T-helper 1 cell treated with Interleukin-12 subunit alpha and Interleukin-12 subunit beta and Interleukin-4 antibody, amounts not matched to agents 30 μg/mL and 1 μg/mL, for 36 hours (primary cell): Measurements from ENCODE around the gene DRAXIN.
"Not testable (repeated sequence)": the region's sequence is repeated elsewhere in the genome, so short reads cannot be mapped to it uniquely, and the experiment has no call there.

Source experiments
- H3K27ac Mint-ChIP-seq: one replicate; pipeline ENCODE4 v1.8.0; 2021; ENCODE audit warnings: mild to moderate bottlenecking, mixed read lengths
- H3K27me3 Mint-ChIP-seq: one replicate; pipeline ENCODE4 v1.8.0; 2021; ENCODE audit warnings: low read depth, mixed read lengths
- H3K36me3 Mint-ChIP-seq: one replicate; pipeline ENCODE4 v1.8.0; 2021; ENCODE audit warnings: low read depth, mixed read lengths
- H3K4me1 Mint-ChIP-seq: one replicate; pipeline ENCODE4 v1.8.0; 2021; ENCODE audit warnings: low read depth, mixed read lengths
- H3K4me3 Mint-ChIP-seq: one replicate; pipeline ENCODE4 v1.8.0; 2021; ENCODE audit warnings: mild to moderate bottlenecking, moderate library complexity, mixed read lengths
- H3K9me3 Mint-ChIP-seq: one replicate; pipeline ENCODE4 v1.8.0; 2021; ENCODE audit warnings: mixed read lengths

The DRAXIN gene

DNA sequence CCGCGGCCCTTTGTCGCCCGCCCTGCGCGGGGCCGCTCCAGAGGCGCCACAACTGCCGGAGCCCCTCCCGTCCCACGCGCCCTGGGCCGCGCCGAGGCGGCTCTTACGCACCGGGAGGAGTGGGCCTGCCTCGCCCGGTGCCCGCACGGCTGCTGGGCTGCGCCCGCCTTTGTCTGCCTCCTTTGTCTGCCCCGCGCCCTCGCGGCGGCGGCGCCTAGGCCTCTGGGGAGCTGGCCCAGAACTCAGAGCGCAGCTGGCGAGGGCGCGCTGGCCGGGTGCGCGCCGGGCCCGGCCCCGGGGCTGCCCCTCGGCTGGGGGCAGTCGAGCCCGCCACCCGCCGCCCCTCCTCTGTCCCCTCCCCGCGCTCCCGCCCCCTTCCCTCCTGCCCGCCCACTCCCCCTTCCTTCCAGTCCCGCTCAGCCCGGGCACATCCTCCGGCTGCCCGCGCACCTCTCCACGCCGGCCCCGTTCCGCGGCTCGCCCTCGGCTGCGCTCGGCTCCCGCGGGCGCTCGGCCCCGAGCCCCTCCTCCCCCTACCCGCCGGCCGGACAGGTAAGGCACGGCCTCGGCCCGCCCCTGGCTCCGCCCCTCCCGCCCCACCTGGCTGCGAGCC lies at the start of gene DRAXIN:
Gene DRAXIN (plus strand): TSS at position 409 of the 613 bp plus-strand sequence. CDS start 14,549 bp downstream, outside the sequence.
- peak within 1 kb of the TSS; percentile 50 for H3K4me3 Mint-ChIP-seq
- peaks cover 13% of the 10 kb centered on the region for H3K4me1 Mint-ChIP-seq
- no peak within 1 kb of the TSS for H3K27ac Mint-ChIP-seq
- H3K27me3 Mint-ChIP-seq: peaks cover 54% of the 10 kb centered on the region
- no peaks in the 10 kb centered on the region for H3K36me3 Mint-ChIP-seq
- H3K9me3 Mint-ChIP-seq: no peaks in the 10 kb centered on the region

DNA sequence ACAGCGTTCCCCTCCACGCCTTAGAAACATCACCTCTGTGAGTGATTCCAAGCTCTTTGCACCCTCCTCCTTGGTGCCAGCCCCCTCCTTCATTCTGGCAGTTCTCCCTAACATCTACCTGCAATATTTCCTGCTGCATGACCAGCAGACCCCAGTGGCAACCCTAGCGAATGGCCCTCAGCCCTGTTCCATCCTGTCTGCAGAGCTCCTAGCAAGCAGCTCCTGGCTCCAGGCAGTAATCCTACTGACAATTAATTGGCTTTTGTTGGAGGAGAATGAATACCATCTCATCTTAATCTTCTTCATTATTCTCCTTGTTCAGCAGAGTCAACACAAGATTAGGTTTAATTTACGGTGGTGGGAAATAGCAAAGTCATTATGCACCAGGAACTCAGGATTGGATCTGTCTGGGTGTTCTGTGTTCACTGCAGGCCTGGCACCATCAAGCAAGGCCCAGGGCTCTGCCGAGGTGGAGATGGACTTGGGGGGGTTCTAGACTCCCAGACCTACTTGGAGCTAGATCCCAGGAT lies 49.7 kb upstream of the DRAXIN start:
- H3K36me3 Mint-ChIP-seq: no peaks in the 10 kb centered on the region
- no peaks in the 10 kb centered on the region for H3K9me3 Mint-ChIP-seq
- no peak overlapping the region for H3K27ac Mint-ChIP-seq

GRCh38 chr1:11642418-11643017 lies 49.0 kb upstream of the DRAXIN start:
- H3K27ac Mint-ChIP-seq, H3K4me3 Mint-ChIP-seq, H3K4me1 Mint-ChIP-seq, H3K9me3 Mint-ChIP-seq, H3K36me3 Mint-ChIP-seq: not testable (repeated sequence)
- H3K27me3 Mint-ChIP-seq: peaks cover 10% of the 10 kb centered on the region

More for the DNA sequence above, 49.7 kb upstream of the DRAXIN start:
- no peak overlapping the region for H3K4me3 Mint-ChIP-seq
- H3K4me1 Mint-ChIP-seq: peaks cover 3% of the 10 kb centered on the region
- H3K27me3 Mint-ChIP-seq: peaks cover 10% of the 10 kb centered on the region

DNA sequence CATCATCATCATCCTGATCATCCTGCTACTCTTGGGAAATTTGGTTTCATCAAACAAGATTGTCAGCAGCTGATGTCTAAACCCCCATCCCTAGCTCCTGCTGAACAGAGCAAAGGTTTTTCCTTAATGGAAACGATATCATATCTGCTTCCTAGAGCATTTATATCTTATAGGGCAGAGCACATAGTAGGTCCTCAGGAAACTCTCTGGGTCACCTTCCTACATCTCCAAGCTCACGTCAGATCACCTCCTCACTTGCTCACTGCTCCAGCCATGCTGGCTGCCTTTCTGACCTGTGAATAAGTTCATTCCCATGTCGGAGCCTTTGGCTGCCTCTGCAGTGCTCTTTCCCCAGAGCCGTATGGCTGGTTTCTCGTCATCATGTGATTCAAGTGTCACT lies 47.7 kb upstream of the DRAXIN start:
- H3K27me3 Mint-ChIP-seq: peaks cover 10% of the 10 kb centered on the region
- no peak overlapping the region for H3K27ac Mint-ChIP-seq
- no peak overlapping the region for H3K4me3 Mint-ChIP-seq
- peaks cover 5% of the 10 kb centered on the region for H3K4me1 Mint-ChIP-seq
- no peaks in the 10 kb centered on the region for H3K36me3 Mint-ChIP-seq
- no peaks in the 10 kb centered on the region for H3K9me3 Mint-ChIP-seq

DNA sequence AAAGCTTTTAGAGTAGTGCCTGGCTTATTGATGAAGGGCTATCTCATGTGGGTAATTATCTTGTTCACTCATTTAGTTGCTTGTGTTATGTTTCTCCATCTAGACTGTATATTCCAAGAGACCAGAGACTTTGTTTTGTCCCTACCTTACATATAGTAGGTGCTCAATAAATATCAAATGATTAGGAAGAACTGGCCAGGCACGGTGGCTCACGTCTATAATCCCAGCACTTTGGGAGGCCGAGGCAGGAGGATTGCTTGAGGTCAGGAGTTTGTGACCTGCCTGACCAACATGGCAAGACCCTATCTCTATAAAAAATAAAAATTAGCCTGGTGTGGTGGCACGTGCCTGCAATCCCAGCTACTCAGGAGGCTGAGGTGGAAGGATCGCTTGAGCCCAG lies 46.2 kb upstream of the DRAXIN start:
- Mint-ChIP-seq H3K27me3 (peaks cover 14% of the 10 kb centered on the region), H3K4me1 (peaks cover 12% of the 10 kb centered on the region), H3K4me3 (no peak overlapping the region), H3K36me3 (no peaks in the 10 kb centered on the region), H3K9me3 (no peaks in the 10 kb centered on the region), H3K27ac (no peak overlapping the region)

DNA sequence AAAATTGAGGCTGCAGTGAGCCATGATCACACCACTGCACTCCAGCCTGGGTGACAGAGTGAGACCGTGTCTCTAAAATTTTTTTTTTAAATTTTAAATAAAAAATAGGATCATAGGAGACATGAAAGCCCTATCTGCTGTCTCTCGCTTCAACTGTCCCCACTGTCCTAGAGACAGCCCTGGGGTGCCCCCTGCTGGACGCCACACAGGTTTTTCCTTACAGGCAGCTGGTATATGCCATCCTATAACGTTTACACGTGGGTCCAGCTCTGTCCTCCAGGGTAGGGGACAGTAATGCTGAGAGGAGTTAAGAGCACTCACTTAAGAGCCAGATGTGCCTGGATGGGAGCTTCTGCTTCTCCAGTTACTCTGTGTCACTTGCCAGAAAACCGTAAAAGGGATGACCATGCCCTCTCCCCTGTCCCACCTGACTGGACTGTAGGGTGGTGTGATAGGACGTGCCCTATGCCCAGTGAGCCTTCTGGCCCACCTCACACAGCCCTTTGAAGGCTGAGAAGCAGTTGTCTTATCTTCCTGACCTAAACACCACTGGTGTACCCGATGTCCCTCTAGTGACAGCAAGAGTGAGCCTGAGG lies 45.7 kb upstream of the DRAXIN start:
- H3K9me3 Mint-ChIP-seq: no peaks in the 10 kb centered on the region
- peaks cover 16% of the 10 kb centered on the region for H3K27me3 Mint-ChIP-seq
- H3K4me1 Mint-ChIP-seq: peaks cover 14% of the 10 kb centered on the region
- H3K4me3 Mint-ChIP-seq: no peak overlapping the region
- no peak overlapping the region for H3K27ac Mint-ChIP-seq
- H3K36me3 Mint-ChIP-seq: no peaks in the 10 kb centered on the region

- peaks cover 21% of the 10 kb centered on the region for H3K27me3 Mint-ChIP-seq
- H3K4me3 Mint-ChIP-seq: no peak overlapping the region
- peaks cover 17% of the 10 kb centered on the region for H3K4me1 Mint-ChIP-seq
- H3K36me3 Mint-ChIP-seq: no peaks in the 10 kb centered on the region
- H3K9me3 Mint-ChIP-seq: no peaks in the 10 kb centered on the region
- no peak overlapping the region for H3K27ac Mint-ChIP-seq
Measured at GRCh38 chr1:11646317-11646716, 45.2 kb upstream of the DRAXIN start.

GRCh38 chr1:11647333-11647732 lies 44.2 kb upstream of the DRAXIN start:
- peaks cover 16% of the 10 kb centered on the region for H3K4me1 Mint-ChIP-seq

DNA sequence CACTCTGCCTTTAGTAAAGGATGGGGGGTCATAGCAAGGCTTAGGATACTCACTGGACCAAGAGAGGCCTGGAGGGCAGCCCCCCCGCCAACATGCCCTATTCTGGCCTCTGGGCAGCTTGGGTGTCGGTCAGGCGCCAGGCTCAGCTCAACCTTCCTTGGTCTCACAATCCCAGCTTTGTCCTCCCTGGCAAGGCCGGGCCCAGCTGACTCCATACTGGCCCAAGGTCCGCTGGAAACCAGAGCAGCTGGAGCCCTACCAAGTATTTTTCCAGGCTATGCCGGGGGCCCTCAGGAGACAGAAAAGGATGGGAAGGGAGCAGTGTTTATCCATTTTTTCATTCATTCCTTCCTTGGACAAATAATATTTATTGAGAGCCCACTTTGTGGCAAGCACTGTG lies 43.5 kb upstream of the DRAXIN start:
- H3K9me3 Mint-ChIP-seq: no peaks in the 10 kb centered on the region
- peaks cover 16% of the 10 kb centered on the region for H3K27me3 Mint-ChIP-seq
- no peak overlapping the region for H3K4me3 Mint-ChIP-seq
- no peak overlapping the region for H3K27ac Mint-ChIP-seq
- peaks cover 14% of the 10 kb centered on the region for H3K4me1 Mint-ChIP-seq
- no peaks in the 10 kb centered on the region for H3K36me3 Mint-ChIP-seq

More at GRCh38 chr1:11647333-11647732, 44.2 kb upstream of the DRAXIN start:
- Mint-ChIP-seq H3K27ac (no peak overlapping the region), H3K36me3 (no peaks in the 10 kb centered on the region), H3K27me3 (peaks cover 18% of the 10 kb centered on the region), H3K4me3 (no peak overlapping the region), H3K9me3 (no peaks in the 10 kb centered on the region)

DNA sequence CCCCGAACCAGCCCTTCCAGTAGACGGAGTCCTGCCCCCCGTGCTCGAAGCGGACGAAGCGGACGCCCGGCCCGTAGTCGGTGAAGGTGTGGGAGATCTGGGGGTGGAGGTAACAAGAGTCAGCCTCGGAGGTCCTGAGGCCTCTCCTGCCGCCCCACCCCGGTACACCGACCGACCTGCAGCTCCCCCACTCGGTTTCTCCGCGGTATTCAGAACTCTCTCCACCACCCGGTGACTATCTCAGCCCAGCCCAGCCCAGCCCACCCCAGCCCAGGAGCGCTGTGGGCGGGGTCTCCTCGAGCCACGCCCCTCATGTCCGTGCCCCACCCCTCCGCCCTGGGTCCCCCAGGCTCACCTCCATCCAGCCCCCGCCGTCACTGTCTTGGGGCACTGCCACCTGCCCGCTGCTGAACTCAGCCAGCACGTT lies 42.8 kb upstream of the DRAXIN start:
- H3K27ac Mint-ChIP-seq: no peak overlapping the region
- no peak overlapping the region for H3K4me3 Mint-ChIP-seq
- H3K36me3 Mint-ChIP-seq: no peaks in the 10 kb centered on the region
- peaks cover 14% of the 10 kb centered on the region for H3K4me1 Mint-ChIP-seq
- no peaks in the 10 kb centered on the region for H3K9me3 Mint-ChIP-seq
- peaks cover 18% of the 10 kb centered on the region for H3K27me3 Mint-ChIP-seq

DNA sequence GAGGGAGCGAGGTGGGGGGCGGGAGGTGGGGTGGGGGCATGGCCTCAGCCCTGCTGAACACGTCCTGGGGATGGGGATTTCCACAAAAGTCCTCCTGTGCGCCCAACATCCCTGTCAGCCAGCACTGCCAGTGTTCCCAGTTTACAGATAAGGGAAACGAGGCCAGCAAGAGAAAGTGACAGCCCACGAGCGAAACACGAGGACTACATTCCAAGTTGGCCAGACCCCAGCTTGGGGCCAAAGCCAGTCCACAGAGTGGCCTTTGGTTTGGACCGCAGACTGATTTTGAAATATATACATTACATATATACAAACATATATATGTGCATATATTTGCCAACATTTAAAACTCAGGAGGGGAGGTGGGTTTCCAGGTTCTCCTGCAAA lies 42.3 kb upstream of the DRAXIN start:
- Mint-ChIP-seq H3K27ac (no peak overlapping the region), H3K27me3 (peaks cover 18% of the 10 kb centered on the region), H3K9me3 (no peaks in the 10 kb centered on the region), H3K4me1 (peaks cover 14% of the 10 kb centered on the region), H3K4me3 (no peak overlapping the region), H3K36me3 (no peaks in the 10 kb centered on the region)

GRCh38 chr1:11649624-11650330 lies 41.7 kb upstream of the DRAXIN start:
- no peaks in the 10 kb centered on the region for H3K36me3 Mint-ChIP-seq
- H3K27ac Mint-ChIP-seq: no peak overlapping the region
- peaks cover 14% of the 10 kb centered on the region for H3K4me1 Mint-ChIP-seq
- no peak overlapping the region for H3K4me3 Mint-ChIP-seq
- no peaks in the 10 kb centered on the region for H3K9me3 Mint-ChIP-seq
- peaks cover 18% of the 10 kb centered on the region for H3K27me3 Mint-ChIP-seq

GRCh38 chr1:11650331-11650991 lies 41.0 kb upstream of the DRAXIN start:
- no peaks in the 10 kb centered on the region for H3K36me3 Mint-ChIP-seq
- H3K9me3 Mint-ChIP-seq: no peaks in the 10 kb centered on the region
- H3K27ac Mint-ChIP-seq: no peak overlapping the region
- peaks cover 18% of the 10 kb centered on the region for H3K4me1 Mint-ChIP-seq
- H3K4me3 Mint-ChIP-seq: peak overlapping the region; percentile 52
- H3K27me3 Mint-ChIP-seq: peaks cover 18% of the 10 kb centered on the region

DNA sequence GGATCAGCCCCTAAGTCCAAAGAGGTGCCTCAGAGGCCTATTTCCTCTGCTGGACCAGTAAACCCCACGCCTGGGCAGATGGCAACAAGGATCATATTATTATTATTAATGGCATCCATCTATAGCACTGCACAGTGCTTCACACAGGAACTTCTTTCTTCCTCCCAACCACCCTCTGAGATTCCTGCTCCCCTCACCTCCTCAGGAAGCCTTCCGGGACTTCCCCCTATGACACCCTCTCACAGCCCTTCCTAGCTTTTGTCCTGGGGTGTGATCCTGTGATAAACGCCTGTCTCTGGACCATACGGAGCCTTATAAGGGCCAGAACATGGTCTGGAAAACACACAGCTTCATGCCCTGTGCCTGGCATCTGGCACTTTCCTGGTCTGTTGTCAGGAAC lies 40.5 kb upstream of the DRAXIN start:
- Mint-ChIP-seq H3K27ac (peak overlapping the region; percentile 45), H3K4me3 (peak overlapping the region; percentile 52), H3K27me3 (peaks cover 18% of the 10 kb centered on the region), H3K9me3 (no peaks in the 10 kb centered on the region), H3K4me1 (peaks cover 21% of the 10 kb centered on the region), H3K36me3 (peaks cover 2% of the 10 kb centered on the region)
